Measurements from ENCODE around the gene NRSN2.
A peak's percentile ranks its signal among the peaks of the same experiment; 100 is the strongest.

GRCh38 chr20:325045-325888 is 21.6 kb upstream of the NRSN2 start, which contains the start of gene SOX12:
- TF ChIP-seq SIN3A (IDR thresholded peaks at IDR 0.05; ENCODE audit: low read depth): no peak
- TF ChIP-seq JUND (IDR thresholded peaks at IDR 0.05): no peak
- no peak for TF ChIP-seq EZH2phosphoT487 (IDR thresholded peaks at IDR 0.05; ENCODE audit: borderline replicate concordance)
- peak; percentile 39 for TF ChIP-seq POLR2A (IDR thresholded peaks at IDR 0.05; ENCODE audit: borderline replicate concordance, extremely low read depth, insufficient read depth, insufficient read length)
- TF ChIP-seq REST (IDR thresholded peaks at IDR 0.05; ENCODE audit: low read depth): no peak
- no peak for TF ChIP-seq RAD21 (IDR thresholded peaks at IDR 0.05; ENCODE audit: low read depth)
- TF ChIP-seq CTCF (IDR thresholded peaks at IDR 0.05 in 2 of 3, conservative IDR thresholded peaks at IDR 0.05 in 1 of 3; ENCODE audit: borderline replicate concordance in 1 of 3, insufficient read depth in 1 of 3, low read depth in 2 of 3, low read length in 2 of 3): no peak
